ENCODE results near the gene LRMDA.

The LRMDA gene

GRCh38 chr10:76234499-76235226, 803.2 kb downstream of the LRMDA start:
- Histone ChIP-seq H3K9me3 (ENCODE audit: low read length) (no peaks in the 10 kb centered on the region), H3K4me1 (ENCODE audit: insufficient read depth, low read length) (peaks cover 12% of the 10 kb centered on the region), H3K36me3 (ENCODE audit: insufficient read depth, low read length) (no peaks in the 10 kb centered on the region), H3K4me3 (ENCODE audit: low read length) (no peak overlapping the region), H2AFZ (ENCODE audit: low read depth, low read length) (no peak overlapping the region), H3K27me3 (ENCODE audit: insufficient read depth, low read length) (peaks cover 6% of the 10 kb centered on the region)

- Histone ChIP-seq H3K9me3 (ENCODE audit: low read length) (no peaks in the 10 kb centered on the region), H3K27me3 (ENCODE audit: insufficient read depth, low read length) (peaks cover 6% of the 10 kb centered on the region), H2AFZ (ENCODE audit: low read depth, low read length) (no peak overlapping the region), H3K4me1 (ENCODE audit: insufficient read depth, low read length) (peaks cover 3% of the 10 kb centered on the region), H3K4me3 (ENCODE audit: low read length) (no peak overlapping the region), H3K36me3 (ENCODE audit: insufficient read depth, low read length) (no peaks in the 10 kb centered on the region)
Measured at GRCh38 chr10:76236356-76236755, 804.9 kb downstream of the LRMDA start.

- H3K4me3 ChIP-seq (ENCODE audit: low read length): no peak overlapping the region
- no peaks in the 10 kb centered on the region for H3K4me1 ChIP-seq (ENCODE audit: insufficient read depth, low read length)
- H3K36me3 ChIP-seq (ENCODE audit: insufficient read depth, low read length): no peaks in the 10 kb centered on the region
- no peak overlapping the region for H2AFZ ChIP-seq (ENCODE audit: low read depth, low read length)
- H3K9me3 ChIP-seq (ENCODE audit: low read length): no peaks in the 10 kb centered on the region
- no peaks in the 10 kb centered on the region for H3K27me3 ChIP-seq (ENCODE audit: insufficient read depth, low read length)
Measured at GRCh38 chr10:76242956-76243355, 811.5 kb downstream of the LRMDA start.

DNA sequence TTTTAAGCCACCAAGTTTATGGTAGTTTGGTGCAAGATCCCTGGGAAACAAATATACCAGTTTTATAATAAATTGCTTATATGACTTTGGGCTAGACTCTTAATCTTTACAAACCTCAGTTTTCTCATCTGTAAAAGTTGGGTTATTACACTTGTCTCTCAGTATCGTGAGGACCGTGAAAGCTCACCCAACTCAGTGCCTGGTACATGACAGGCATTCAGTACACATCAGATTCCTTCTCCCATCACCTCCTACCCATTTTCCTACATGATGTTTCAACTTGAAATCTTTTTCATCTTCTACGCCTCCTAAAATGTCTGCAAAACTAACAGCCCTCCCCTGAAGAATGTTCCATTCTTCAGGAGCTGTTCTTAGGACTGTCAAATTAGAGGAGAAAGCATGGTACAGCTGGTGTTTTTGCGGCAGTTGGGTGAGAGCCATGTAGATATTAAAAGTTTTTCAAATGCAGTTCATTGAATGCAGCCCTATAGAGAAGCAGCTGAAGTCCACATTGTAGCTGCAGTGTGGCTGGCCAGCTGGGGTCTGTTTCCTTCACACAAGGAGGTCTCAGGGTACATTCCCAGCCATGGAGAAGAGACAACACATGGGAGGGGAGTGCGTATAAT, 812.8 kb downstream of the LRMDA start:
- Histone ChIP-seq H3K9me3 (ENCODE audit: low read length) (no peaks in the 10 kb centered on the region), H3K27me3 (ENCODE audit: insufficient read depth, low read length) (no peaks in the 10 kb centered on the region), H3K4me3 (ENCODE audit: low read length) (no peak overlapping the region), H2AFZ (ENCODE audit: low read depth, low read length) (no peak overlapping the region), H3K4me1 (ENCODE audit: insufficient read depth, low read length) (no peaks in the 10 kb centered on the region), H3K36me3 (ENCODE audit: insufficient read depth, low read length) (no peaks in the 10 kb centered on the region)

DNA sequence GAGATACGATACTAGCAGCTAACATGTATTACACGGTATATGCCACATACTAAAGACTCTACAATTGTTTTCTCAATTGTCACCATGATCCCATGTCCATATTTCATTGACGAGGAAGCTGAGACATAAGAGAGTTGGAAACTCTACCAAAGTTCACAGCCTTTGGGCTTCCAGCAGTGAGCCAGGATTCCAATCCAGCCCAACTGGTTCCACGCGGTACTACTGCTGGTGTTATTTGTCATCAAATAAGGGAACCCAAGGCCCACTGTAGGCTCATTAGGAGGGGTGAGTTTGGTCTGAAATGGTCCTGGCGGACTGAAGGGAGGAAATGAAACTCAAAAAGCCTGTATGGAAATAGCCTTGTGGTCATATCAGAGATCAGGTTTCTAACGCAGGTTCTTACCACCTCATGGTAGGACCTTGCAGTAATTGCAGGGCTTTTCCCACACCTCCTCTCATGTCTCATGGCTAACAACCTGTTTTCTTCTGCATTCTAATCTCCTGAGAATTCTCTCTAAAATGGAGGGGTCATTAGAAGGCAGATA, 814.6 kb downstream of the LRMDA start:
- Histone ChIP-seq H3K36me3 (ENCODE audit: insufficient read depth, low read length) (no peaks in the 10 kb centered on the region), H2AFZ (ENCODE audit: low read depth, low read length) (no peak overlapping the region), H3K4me3 (ENCODE audit: low read length) (no peak overlapping the region), H3K9me3 (ENCODE audit: low read length) (no peaks in the 10 kb centered on the region), H3K27me3 (ENCODE audit: insufficient read depth, low read length) (no peaks in the 10 kb centered on the region), H3K4me1 (ENCODE audit: insufficient read depth, low read length) (no peaks in the 10 kb centered on the region)

- H2AFZ ChIP-seq (ENCODE audit: low read depth, low read length): no peak overlapping the region
- H3K4me3 ChIP-seq (ENCODE audit: low read length): no peak overlapping the region
- H3K27me3 ChIP-seq (ENCODE audit: insufficient read depth, low read length): no peaks in the 10 kb centered on the region
- no peaks in the 10 kb centered on the region for H3K4me1 ChIP-seq (ENCODE audit: insufficient read depth, low read length)
- H3K9me3 ChIP-seq (ENCODE audit: low read length): no peaks in the 10 kb centered on the region
- no peaks in the 10 kb centered on the region for H3K36me3 ChIP-seq (ENCODE audit: insufficient read depth, low read length)
Measured at GRCh38 chr10:76248649-76249200, 817.3 kb downstream of the LRMDA start.

GRCh38 chr10:76251841-76252671, 820.6 kb downstream of the LRMDA start:
- Histone ChIP-seq H3K9me3 (ENCODE audit: low read length) (no peaks in the 10 kb centered on the region), H3K36me3 (ENCODE audit: insufficient read depth, low read length) (no peaks in the 10 kb centered on the region), H3K27me3 (ENCODE audit: insufficient read depth, low read length) (no peaks in the 10 kb centered on the region), H2AFZ (ENCODE audit: low read depth, low read length) (no peak overlapping the region), H3K4me1 (ENCODE audit: insufficient read depth, low read length) (no peaks in the 10 kb centered on the region), H3K4me3 (ENCODE audit: low read length) (no peak overlapping the region)

GRCh38 chr10:76252733-76253132, 821.3 kb downstream of the LRMDA start:
- H3K4me1 ChIP-seq (ENCODE audit: insufficient read depth, low read length): no peaks in the 10 kb centered on the region
- no peaks in the 10 kb centered on the region for H3K9me3 ChIP-seq (ENCODE audit: low read length)
- no peaks in the 10 kb centered on the region for H3K27me3 ChIP-seq (ENCODE audit: insufficient read depth, low read length)
- H2AFZ ChIP-seq (ENCODE audit: low read depth, low read length): no peak overlapping the region
- H3K36me3 ChIP-seq (ENCODE audit: insufficient read depth, low read length): no peaks in the 10 kb centered on the region
- H3K4me3 ChIP-seq (ENCODE audit: low read length): no peak overlapping the region

GRCh38 chr10:76255241-76255640, 823.8 kb downstream of the LRMDA start:
- Histone ChIP-seq H3K4me1 (ENCODE audit: insufficient read depth, low read length) (no peaks in the 10 kb centered on the region), H3K4me3 (ENCODE audit: low read length) (no peak overlapping the region), H3K27me3 (ENCODE audit: insufficient read depth, low read length) (no peaks in the 10 kb centered on the region), H3K36me3 (ENCODE audit: insufficient read depth, low read length) (no peaks in the 10 kb centered on the region), H3K9me3 (ENCODE audit: low read length) (no peaks in the 10 kb centered on the region), H2AFZ (ENCODE audit: low read depth, low read length) (no peak overlapping the region)

DNA sequence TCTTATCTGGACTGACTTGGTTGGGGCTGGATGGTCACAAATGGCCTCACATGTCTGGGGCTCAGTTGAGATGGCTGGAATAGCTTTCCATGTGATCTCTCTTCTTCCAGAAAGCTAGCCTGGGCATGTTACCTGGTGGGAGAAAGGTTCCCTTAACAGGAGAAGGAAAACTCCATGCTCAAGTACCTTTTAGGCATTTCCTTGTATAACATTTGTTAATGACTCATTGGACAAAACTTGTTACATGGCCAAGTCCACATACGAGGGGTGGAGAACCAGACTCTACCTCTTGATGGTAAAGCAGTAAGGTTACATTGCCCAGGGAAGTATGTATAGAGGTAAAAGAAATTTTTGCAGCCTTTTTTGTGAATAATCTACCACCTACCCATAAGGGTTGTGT, 826.4 kb downstream of the LRMDA start:
- Histone ChIP-seq H3K9me3 (ENCODE audit: low read length) (no peaks in the 10 kb centered on the region), H3K4me3 (ENCODE audit: low read length) (no peak overlapping the region), H3K27me3 (ENCODE audit: insufficient read depth, low read length) (no peaks in the 10 kb centered on the region), H3K36me3 (ENCODE audit: insufficient read depth, low read length) (no peaks in the 10 kb centered on the region), H2AFZ (ENCODE audit: low read depth, low read length) (no peak overlapping the region), H3K4me1 (ENCODE audit: insufficient read depth, low read length) (no peaks in the 10 kb centered on the region)

DNA sequence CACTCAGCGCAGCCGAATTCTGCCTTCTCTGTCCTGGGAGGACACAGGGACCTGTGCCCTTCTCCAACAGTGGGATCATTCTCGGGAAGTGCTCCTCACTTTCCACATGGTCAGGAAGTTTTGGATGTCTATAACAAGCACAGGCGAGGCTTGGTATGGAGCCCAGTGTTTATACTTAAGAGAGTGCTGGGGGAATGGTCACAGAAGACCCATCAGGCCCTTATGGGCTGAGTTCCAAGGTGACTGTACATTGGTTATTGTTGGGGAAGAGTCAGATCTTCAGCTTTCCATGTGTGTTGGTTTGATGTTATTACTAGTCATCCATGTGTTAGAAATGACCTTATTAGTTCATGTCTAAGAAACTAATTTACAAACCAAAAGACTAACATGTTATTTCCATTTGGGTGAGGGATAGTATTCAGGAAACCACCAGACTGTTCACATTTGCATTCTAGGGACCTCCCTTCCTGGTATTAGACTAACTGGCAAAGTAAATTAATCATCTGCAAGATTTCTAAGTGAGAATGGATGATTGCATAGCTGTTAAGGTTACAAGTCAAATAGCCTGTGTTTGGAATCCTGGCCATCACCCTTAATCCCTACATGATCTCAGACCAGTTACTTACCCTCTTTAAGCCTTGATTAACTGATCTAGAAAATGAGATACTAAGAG, 834.2 kb downstream of the LRMDA start:
- no peaks in the 10 kb centered on the region for H3K4me1 ChIP-seq (ENCODE audit: insufficient read depth, low read length)
- H3K4me3 ChIP-seq (ENCODE audit: low read length): no peak overlapping the region
- no peaks in the 10 kb centered on the region for H3K9me3 ChIP-seq (ENCODE audit: low read length)
- H3K27me3 ChIP-seq (ENCODE audit: insufficient read depth, low read length): no peaks in the 10 kb centered on the region
- H2AFZ ChIP-seq (ENCODE audit: low read depth, low read length): no peak overlapping the region
- no peaks in the 10 kb centered on the region for H3K36me3 ChIP-seq (ENCODE audit: insufficient read depth, low read length)

DNA sequence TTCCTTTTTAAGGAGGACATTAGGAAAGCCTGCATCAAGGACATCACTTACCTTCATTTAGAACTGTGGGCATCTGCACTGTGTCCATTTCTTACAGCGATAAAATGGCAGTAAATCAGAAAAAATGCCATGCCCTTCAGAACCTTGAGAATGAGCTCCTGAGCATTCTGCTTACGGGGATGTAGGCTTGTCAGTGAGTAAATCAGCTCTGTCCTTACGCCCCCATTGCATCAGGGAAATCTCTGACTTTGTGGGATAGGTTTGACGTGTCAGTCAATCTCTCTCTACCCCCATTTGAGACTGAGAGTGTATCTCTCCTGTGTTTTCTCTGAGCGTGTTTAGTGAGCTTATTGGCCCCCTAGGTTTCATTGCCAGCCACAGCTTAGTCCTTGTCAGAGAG, 837.1 kb downstream of the LRMDA start:
- no peaks in the 10 kb centered on the region for H3K9me3 ChIP-seq (ENCODE audit: low read length)
- no peaks in the 10 kb centered on the region for H3K27me3 ChIP-seq (ENCODE audit: insufficient read depth, low read length)
- H3K36me3 ChIP-seq (ENCODE audit: insufficient read depth, low read length): no peaks in the 10 kb centered on the region
- H3K4me1 ChIP-seq (ENCODE audit: insufficient read depth, low read length): no peaks in the 10 kb centered on the region
- no peak overlapping the region for H3K4me3 ChIP-seq (ENCODE audit: low read length)
- no peak overlapping the region for H2AFZ ChIP-seq (ENCODE audit: low read depth, low read length)
